HCT116 (cell line): Measurements from ENCODE around the gene SCTR. TPM values are rescaled to one million over a fixed set of nuclear protein-coding genes. Genes with fewer than 3 reads are reported as not detected.

Source experiments
- ATAC-seq: fragments of 200-7000 bp; cut with Tn5 transposase; 2 replicates; pipeline ENCODE4 v1.9.1; 2020; ENCODE audit warnings: mild to moderate bottlenecking, moderate library complexity
- BruUV-seq: library from RNA; stranded (reverse); fragments of 400-500 nt; replicated peaks from 2 replicates; lab custom pipeline; 2021; lab: Mats Ljungman, UMichigan
- CTCF ChIA-PET: fragments of 300-600 bp; sonication (Branson Sonifier 250); formaldehyde crosslinking; loops from one replicate; lab custom pipeline; 2021; ENCODE audit warnings: antibody characterized with exemption; lab: Charles Lee
- POLR2A ChIA-PET: fragments of 300-600, 350-600 bp; sonication (Branson Sonifier 250); formaldehyde crosslinking; loops from one replicate; lab custom pipeline; 2021; ENCODE audit warnings: antibody characterized with exemption; lab: Charles Lee
- RAD21 ChIA-PET, 2 experiments: fragments of 300-600 bp; sonication (Branson Sonifier 250); formaldehyde crosslinking; loops; one replicate each; lab custom pipeline; 2023; ENCODE audit warnings: low total read pairs in 2 of 2; ENCODE audit not compliant: uncharacterized antibody in 2 of 2, unreplicated experiment in 2 of 2, low non-redundant PET in 1 of 2; lab: Charles Lee
- DNase-seq: peaks from one replicate; pipeline ENCODE4 v3.0.0-alpha.2; 2010; ENCODE audit warnings: low read depth, low spot score
- H2AFZ ChIP-seq: fragments of 200-600 bp; shearing (Covaris generic), sonication (generic); 2 replicates; pipeline ENCODE4 v1.6.1; 2017; ENCODE audit warnings: low read depth, mixed run types, mixed read lengths, antibody characterized with exemption, low read length; ENCODE audit not compliant: poor library complexity, severe bottlenecking
- H3K27ac ChIP-seq: 2 replicates; pipeline ENCODE4 v1.5.1; 2012; ENCODE audit warnings: low read depth, low read length
- H3K27me3 ChIP-seq: fragments of 200-600 bp; sonication (generic); 2 replicates; pipeline ENCODE4 v1.6.1; 2016; ENCODE audit warnings: mixed run types, low read length, mixed read lengths; ENCODE audit not compliant: insufficient read depth
- H3K36me3 ChIP-seq, 2 experiments: fragments of 200-500 bp in 1 of 2; fragments of 200-600 bp in 1 of 2; sonication (Bioruptor generic) in 1 of 2; sonication (generic) in 1 of 2; 2 replicates each; pipeline versions ENCODE4 v1.5.1 to v1.6.1; 2014 to 2016; ENCODE audit warnings: low read length in 2 of 2, inconsistent platforms in 1 of 2, mixed read lengths in 1 of 2, mixed run types in 1 of 2; ENCODE audit not compliant: insufficient read depth in 2 of 2, control insufficient read depth in 1 of 2
- H3K4me1 ChIP-seq, 2 experiments: fragments of 200-600 bp in 1 of 2; sonication (generic) in 1 of 2; 2 replicates each; pipeline versions ENCODE4 v1.5.1 to v1.6.1; 2012 to 2017; ENCODE audit warnings: low read length in 2 of 2, inconsistent platforms in 1 of 2, mild to moderate bottlenecking in 1 of 2, mixed read lengths in 1 of 2, mixed run types in 1 of 2, moderate library complexity in 1 of 2; ENCODE audit not compliant: insufficient read depth in 2 of 2, control insufficient read depth in 1 of 2
- H3K4me2 ChIP-seq: fragments of 200-600 bp; sonication (generic); 2 replicates; pipeline ENCODE4 v1.6.1; 2017; ENCODE audit warnings: mixed run types, low read length, mixed read lengths
- H3K4me3 ChIP-seq, 2 experiments: fragments of 200-600 bp in 1 of 2; sonication (generic) in 1 of 2; replicated peaks in 1 of 2; 2 replicates each; pipeline ENCODE4 v1.5.1; 2011 to 2016; ENCODE audit warnings: low read length in 2 of 2, control low read depth in 1 of 2, low read depth in 1 of 2, mild to moderate bottlenecking in 1 of 2, mixed read lengths in 1 of 2, mixed run types in 1 of 2
- H3K79me2 ChIP-seq: fragments of 200-600 bp; sonication (generic); 2 replicates; pipeline ENCODE4 v1.6.1; 2017; ENCODE audit warnings: mild to moderate bottlenecking, mixed run types, low read length, moderate library complexity, mixed read lengths; ENCODE audit not compliant: insufficient read depth
- H3K9ac ChIP-seq: fragments of 200-600 bp; sonication (generic); 2 replicates; pipeline ENCODE4 v1.6.1; 2016; ENCODE audit warnings: low read length, mixed read lengths
- H3K9me2 ChIP-seq: fragments of 200-600 bp; sonication (generic), shearing (Covaris generic); 2 replicates; pipeline ENCODE4 v1.6.1; 2017; ENCODE audit warnings: mixed run types, mild to moderate bottlenecking, moderate library complexity; ENCODE audit not compliant: insufficient read depth
- H3K9me3 ChIP-seq, 2 experiments: fragments of 200-500 bp in 1 of 2; fragments of 200-600 bp in 1 of 2; sonication (Bioruptor generic) in 1 of 2; sonication (generic) in 1 of 2; 2 replicates each; pipeline ENCODE4 v1.6.1; 2014 to 2017; ENCODE audit warnings: low read length in 2 of 2, mixed read lengths in 2 of 2, inconsistent platforms in 1 of 2, low read depth in 1 of 2, mild to moderate bottlenecking in 1 of 2, mixed run types in 1 of 2, moderate library complexity in 1 of 2; ENCODE audit not compliant: control insufficient read depth in 1 of 2, insufficient read depth in 1 of 2
- H4K20me1 ChIP-seq: fragments of 200-600 bp; sonication (generic), shearing (Covaris generic); 2 replicates; pipeline ENCODE4 v1.6.1; 2017; ENCODE audit warnings: mixed run types, mild to moderate bottlenecking, moderate library complexity; ENCODE audit not compliant: insufficient read depth
- CEBPB ChIP-seq: IDR thresholded peaks from 2 replicates; pipeline ENCODE4 v1.6.1; 2012; ENCODE audit warnings: low read depth
- MAX ChIP-seq: IDR thresholded peaks from 2 replicates; pipeline ENCODE4 v1.6.1; 2012
- POLR2A ChIP-seq: IDR thresholded peaks from 2 replicates; pipeline ENCODE4 v1.7.0; 2011; ENCODE audit warnings: borderline replicate concordance; ENCODE audit not compliant: insufficient read depth, insufficient read length; ENCODE audit errors: extremely low read depth
- POLR2AphosphoS5 ChIP-seq: IDR thresholded peaks from 2 replicates; pipeline ENCODE4 v1.6.1; 2011; ENCODE audit warnings: mild to moderate bottlenecking, low read depth, low read length, moderate library complexity
- SP1 ChIP-seq: IDR thresholded peaks from 2 replicates; pipeline ENCODE4 v1.6.1; 2012; ENCODE audit warnings: low read depth
- SRF ChIP-seq: IDR thresholded peaks from 2 replicates; pipeline ENCODE4 v1.6.1; 2012; ENCODE audit warnings: low read depth
- ZFX ChIP-seq: fragments of 450-650 bp; IDR thresholded peaks from 2 replicates; pipeline ENCODE4 v1.6.1; 2017
- intact Hi-C: fragments of 100-400 bp; cut with micrococcal nuclease; formaldehyde crosslinking; loops from 2 replicates; pipeline ENCODE4 v1.10.0; 2022
- total RNA-seq: library from RNA; stranded (reverse); gene quantifications from one replicate; pipeline ENCODE4 v1.2.1, GENCODE V29; 2021; ENCODE audit not compliant: unreplicated experiment
- TF ChIP-seq, protein P1 (sequence below), 3 experiments: fragments of 200-600 bp in 1 of 3; sonication (generic) in 1 of 3; IDR thresholded peaks in 2 of 3; conservative IDR thresholded peaks in 1 of 3; 2 replicates each; pipeline ENCODE4 v1.5.1; 2012 to 2017; ENCODE audit warnings: low read depth in 2 of 3, low read length in 2 of 3, antibody characterized with exemption in 1 of 3, borderline replicate concordance in 1 of 3, control low read depth in 1 of 3, mild to moderate bottlenecking in 1 of 3, mixed read lengths in 1 of 3, mixed run types in 1 of 3, moderate library complexity in 1 of 3; ENCODE audit not compliant: insufficient read depth in 1 of 3
- TF ChIP-seq, protein P2 (sequence below): IDR thresholded peaks from 2 replicates; pipeline ENCODE4 v1.6.1; 2012

SCTR gene
- total RNA-seq, 1 experiment from 2014 or later = not detected

- TF ChIP-seq ZFX (no peak), SP1 (no peak), SRF (no peak), POLR2A (no peak), MAX (no peak)
- TF ChIP-seq, protein P1, sequence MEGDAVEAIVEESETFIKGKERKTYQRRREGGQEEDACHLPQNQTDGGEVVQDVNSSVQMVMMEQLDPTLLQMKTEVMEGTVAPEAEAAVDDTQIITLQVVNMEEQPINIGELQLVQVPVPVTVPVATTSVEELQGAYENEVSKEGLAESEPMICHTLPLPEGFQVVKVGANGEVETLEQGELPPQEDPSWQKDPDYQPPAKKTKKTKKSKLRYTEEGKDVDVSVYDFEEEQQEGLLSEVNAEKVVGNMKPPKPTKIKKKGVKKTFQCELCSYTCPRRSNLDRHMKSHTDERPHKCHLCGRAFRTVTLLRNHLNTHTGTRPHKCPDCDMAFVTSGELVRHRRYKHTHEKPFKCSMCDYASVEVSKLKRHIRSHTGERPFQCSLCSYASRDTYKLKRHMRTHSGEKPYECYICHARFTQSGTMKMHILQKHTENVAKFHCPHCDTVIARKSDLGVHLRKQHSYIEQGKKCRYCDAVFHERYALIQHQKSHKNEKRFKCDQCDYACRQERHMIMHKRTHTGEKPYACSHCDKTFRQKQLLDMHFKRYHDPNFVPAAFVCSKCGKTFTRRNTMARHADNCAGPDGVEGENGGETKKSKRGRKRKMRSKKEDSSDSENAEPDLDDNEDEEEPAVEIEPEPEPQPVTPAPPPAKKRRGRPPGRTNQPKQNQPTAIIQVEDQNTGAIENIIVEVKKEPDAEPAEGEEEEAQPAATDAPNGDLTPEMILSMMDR (IDR thresholded peaks at IDR 0.05 in 2 of 3, conservative IDR thresholded peaks at IDR 0.05 in 1 of 3; ENCODE audit: borderline replicate concordance in 1 of 3, insufficient read depth in 1 of 3, low read depth in 2 of 3, low read length in 2 of 3) = no peak
- TF ChIP-seq, all 23 proteins: peak for 0
- no TSS peak for BruUV-seq
- Histone ChIP-seq H3K79me2 (no peaks in the 10 kb centered on the region), H3K9me2 (no peaks in the 10 kb centered on the region), H3K4me2 (no peak overlapping the region), H4K20me1 (no peaks in the 10 kb centered on the region), H2AFZ (no peak overlapping the region), H3K27me3 (no peaks in the 10 kb centered on the region), H3K4me1 (no peaks in the 10 kb centered on the region), H3K27ac (no peak overlapping the region), H3K9ac (no peak overlapping the region), H3K36me3 (no peaks in the 10 kb centered on the region), H3K4me3 (no peak overlapping the region), H3K9me3 (no peaks in the 10 kb centered on the region)
- DNase-seq = no peak
- ChIA-PET POLR2A (interaction anchor here (0.7 kb wide), 1 partner anchor 1166 kb away, joined by 3 read pairs; no protein-coding TSS in a partner anchor), CTCF (no interaction called here), RAD21 (no interaction called here)
- intact Hi-C loops = no loop called here
- no peak for ATAC-seq
Observed at GRCh38 chr2:119516121-119516520, 8.2 kb downstream of the SCTR start.

DNA sequence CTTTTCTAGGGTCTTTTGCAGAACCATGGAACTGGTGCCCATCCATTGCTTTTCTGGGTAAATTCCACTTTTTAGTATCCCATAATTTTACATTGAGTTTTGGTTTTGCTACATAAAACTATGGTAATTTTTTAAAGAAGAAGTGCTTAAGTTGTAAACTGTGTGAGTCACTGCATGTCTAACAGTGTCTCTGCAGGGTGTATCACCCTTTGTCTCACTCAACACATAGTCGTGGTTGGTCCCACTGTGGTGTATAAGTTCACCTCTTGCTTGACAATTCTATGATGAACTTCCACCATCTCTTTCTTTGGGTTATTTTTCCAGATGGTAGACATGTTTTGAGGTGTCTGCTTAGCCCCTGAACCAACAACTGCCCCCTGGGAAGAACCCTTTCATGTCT, 10.5 kb downstream of the SCTR start:
- Histone ChIP-seq H3K27ac (no peak overlapping the region), H4K20me1 (no peaks in the 10 kb centered on the region), H3K9me3 (no peaks in the 10 kb centered on the region), H3K4me3 (no peak overlapping the region), H3K27me3 (no peaks in the 10 kb centered on the region), H3K4me1 (no peaks in the 10 kb centered on the region), H3K4me2 (no peak overlapping the region), H2AFZ (no peak overlapping the region), H3K9me2 (no peaks in the 10 kb centered on the region), H3K79me2 (no peaks in the 10 kb centered on the region), H3K9ac (no peak overlapping the region), H3K36me3 (no peaks in the 10 kb centered on the region)
- TF ChIP-seq CEBPB (no peak), MAX (no peak), POLR2AphosphoS5 (no peak)
- TF ChIP-seq, protein P2, sequence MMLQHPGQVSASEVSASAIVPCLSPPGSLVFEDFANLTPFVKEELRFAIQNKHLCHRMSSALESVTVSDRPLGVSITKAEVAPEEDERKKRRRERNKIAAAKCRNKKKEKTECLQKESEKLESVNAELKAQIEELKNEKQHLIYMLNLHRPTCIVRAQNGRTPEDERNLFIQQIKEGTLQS = no peak
- DNase-seq = no peak
- CTCF ChIA-PET = no interaction called here
- ATAC-seq = no peak
- no TSS peak for BruUV-seq
- POLR2A ChIA-PET = no interaction called here
- intact Hi-C loops = no loop called here
- RAD21 ChIA-PET = no interaction called here
